Gastroesophageal sphincter (tissue), 4 donors: Measurements from ENCODE around the gene ENTHD1. TPM values are rescaled to one million over a fixed set of nuclear protein-coding genes. Genes with fewer than 3 reads are reported as not detected.

Experiments used
- ATAC-seq: fragments of 150-250 bp; one replicate; pipeline ENCODE4 v1.9.1; 2016; ENCODE audit warnings: mild to moderate bottlenecking, moderate library complexity
- H3K27ac ChIP-seq, 4 donors: fragments of 200-600 bp; sonication (generic) in 3 of 4; 1 replicate in 3 of 4; 2 replicates in 1 of 4; pipeline ENCODE4 v1.5.1; 2016 to 2019
- H3K27me3 ChIP-seq: fragments of 200-600 bp; sonication (generic); one replicate; pipeline ENCODE4 v1.5.1; 2019
- H3K36me3 ChIP-seq, 2 donors: fragments of 200-600 bp; sonication (generic); one replicate each; pipeline ENCODE4 v1.5.1; 2019; ENCODE audit warnings: control low read depth in 1 of 2
- H3K4me1 ChIP-seq, 3 donors: fragments of 200-600 bp; sonication (generic); 1 replicate in 2 of 3; 2 replicates in 1 of 3; pipeline ENCODE4 v1.5.1; 2016 to 2019; ENCODE audit warnings: control low read depth in 2 of 3
- H3K4me3 ChIP-seq, 2 donors: fragments of 200-600 bp; sonication (generic); one replicate each; pipeline ENCODE4 v1.5.1; 2019; ENCODE audit warnings: mild to moderate bottlenecking in 1 of 2, moderate library complexity in 1 of 2
- H3K9me3 ChIP-seq, 3 donors: fragments of 200-600 bp; sonication (generic); one replicate each; pipeline ENCODE4 v1.5.1; 2017 to 2019; ENCODE audit warnings: control low read depth in 2 of 3
- CTCF ChIP-seq, 4 experiments: fragments of 200-600 bp in 2 of 4; fragments of 450-650 bp in 2 of 4; sonication (generic) in 1 of 4; IDR thresholded peaks; one replicate each; pipeline ENCODE4 v1.5.1; 2017 to 2019; ENCODE audit warnings: antibody characterized with exemption in 4 of 4, mild to moderate bottlenecking in 2 of 4, moderate library complexity in 2 of 4
- EP300 ChIP-seq: sonication (generic); formaldehyde crosslinking; IDR thresholded peaks from one replicate; pipeline ENCODE4 v1.6.1; 2017; ENCODE audit warnings: antibody characterized with exemption, mild to moderate bottlenecking
- POLR2A ChIP-seq, 2 donors: fragments of 450-650 bp; IDR thresholded peaks; one replicate each; pipeline ENCODE4 v1.6.1; 2017; ENCODE audit warnings: antibody characterized with exemption in 2 of 2, mild to moderate bottlenecking in 2 of 2, moderate library complexity in 1 of 2
- POLR2AphosphoS5 ChIP-seq: sonication (generic); formaldehyde crosslinking; IDR thresholded peaks from one replicate; pipeline ENCODE4 v1.6.1; 2017; ENCODE audit warnings: antibody characterized with exemption
- WGBS, 2 donors: methylation state at CpG; one replicate each; pipeline ENCODE4 v1.1.5; 2018; ENCODE audit warnings: low coverage in 1 of 2; 5-methylcytosine and 5-hydroxymethylcytosine counted together
- total RNA-seq, 4 donors: library from RNA; depleted of rRNA; stranded (reverse); fragments of >200 nt; gene quantifications; one replicate each; pipeline ENCODE4 v1.1.0, GENCODE V29; 2016

The ENTHD1 gene
- total RNA-seq, 4 donors from 2014 or later = 0.47 TPM; not detected in 3

GRCh38 chr22:39706376-39707140 lies 187.0 kb downstream of the ENTHD1 start:
- H3K27ac ChIP-seq = no peak overlapping the region
- H3K27me3 ChIP-seq = peaks cover 51% of the 10 kb centered on the region
- 87% methylated on average over 9 of the region's 27 CpGs; no CpG with 5 or more reads in 1 of the 2 donors for WGBS, 2 donors
- H3K36me3 ChIP-seq = no peaks in the 10 kb centered on the region
- no peaks in the 10 kb centered on the region for H3K9me3 ChIP-seq
- peaks cover 0 to 19% (median 9%) of the 10 kb centered on the region in 3 donors for H3K4me1 ChIP-seq
- no peak for TF ChIP-seq EP300
- no peak for TF ChIP-seq CTCF (IDR thresholded peaks at IDR 0.05)
- no peak for ATAC-seq
- no peak overlapping the region for H3K4me3 ChIP-seq

GRCh38 chr22:39705386-39705785 lies 188.2 kb downstream of the ENTHD1 start:
- Histone ChIP-seq H3K36me3 (no peaks in the 10 kb centered on the region), H3K27ac (no peak overlapping the region), H3K27me3 (peaks cover 51% of the 10 kb centered on the region), H3K4me3 (no peak overlapping the region), H3K9me3 (no peaks in the 10 kb centered on the region), H3K4me1 (peaks cover 0 to 17% (median 9%) of the 10 kb centered on the region in 3 donors)
- TF ChIP-seq POLR2A (IDR thresholded peaks at IDR 0.05) (no peak), POLR2AphosphoS5 (no peak), EP300 (no peak), CTCF (IDR thresholded peaks at IDR 0.05) (no peak)
- ATAC-seq = no peak
- WGBS, 2 donors = 100% methylated on average over 1 of the region's 12 CpGs; no CpG with 5 or more reads in 1 of the 2 donors

- peak; percentile 46 for ATAC-seq
- H3K27me3 ChIP-seq = peaks cover 58% of the 10 kb centered on the region
Observed at GRCh38 chr22:39703928-39704639, 189.5 kb downstream of the ENTHD1 start.

DNA sequence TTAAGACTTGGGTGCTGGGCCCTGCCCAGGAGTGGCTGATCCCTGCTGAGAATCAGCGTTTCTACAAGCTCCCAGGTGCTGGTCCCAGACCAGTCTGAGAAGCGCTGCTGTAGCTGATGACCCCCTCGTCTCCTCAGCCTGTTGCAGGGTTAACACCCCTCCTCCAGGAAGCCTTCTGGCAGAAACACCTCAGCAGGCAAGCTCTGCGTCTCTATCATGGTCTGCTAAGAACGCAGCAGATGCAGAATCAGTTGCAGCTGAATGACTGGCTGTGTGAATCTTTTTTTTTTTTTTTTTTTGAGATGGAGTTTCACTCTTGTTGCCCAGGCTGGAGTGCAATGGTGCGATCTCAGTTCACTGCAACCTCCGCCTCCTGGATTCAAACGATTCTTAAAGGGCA lies 190.5 kb downstream of the ENTHD1 start:
- Histone ChIP-seq H3K4me3 (no peak overlapping the region), H3K27ac (no peak overlapping the region), H3K36me3 (no peaks in the 10 kb centered on the region), H3K4me1 (peaks cover 0 to 13% (median 9%) of the 10 kb centered on the region in 3 donors), H3K9me3 (no peaks in the 10 kb centered on the region), H3K27me3 (peaks cover 59% of the 10 kb centered on the region)
- 72 to 100% methylated on average over 1 to 4 of the region's 8 CpGs for WGBS, 2 donors
- no peak for ATAC-seq
- no peak for TF ChIP-seq POLR2A (IDR thresholded peaks at IDR 0.05)
- no peak for TF ChIP-seq CTCF (IDR thresholded peaks at IDR 0.05)
- TF ChIP-seq POLR2AphosphoS5 = no peak
- TF ChIP-seq EP300 = no peak

More at GRCh38 chr22:39703928-39704639, 189.5 kb downstream of the ENTHD1 start:
- Histone ChIP-seq H3K36me3 (no peaks in the 10 kb centered on the region), H3K4me3 (no peak overlapping the region), H3K9me3 (no peaks in the 10 kb centered on the region), H3K27ac (no peak overlapping the region), H3K4me1 (peaks cover 0 to 13% (median 9%) of the 10 kb centered on the region in 3 donors)
- TF ChIP-seq CTCF (IDR thresholded peaks at IDR 0.05) (no peak), EP300 (no peak), POLR2AphosphoS5 (no peak), POLR2A (IDR thresholded peaks at IDR 0.05) (no peak)
- 28 to 60% methylated on average over 2 to 5 of the region's 17 CpGs for WGBS, 2 donors
